HG02678 (cell line): Measurements from ENCODE around the gene PTH2.
A peak's percentile ranks its signal among the peaks of the same experiment; 100 is the strongest.
"Not testable (repeated sequence)": the region's sequence is repeated elsewhere in the genome, so short reads cannot be mapped to it uniquely, and the experiment has no call there.

Experiments used
- ATAC-seq: cut with Tn5 transposase; IDR thresholded peaks from one replicate; pipeline ENCODE4 v1.9.1; 2021; ENCODE audit warnings: mild to moderate bottlenecking, moderate library complexity; ENCODE audit not compliant: unreplicated experiment

PTH2 gene

DNA sequence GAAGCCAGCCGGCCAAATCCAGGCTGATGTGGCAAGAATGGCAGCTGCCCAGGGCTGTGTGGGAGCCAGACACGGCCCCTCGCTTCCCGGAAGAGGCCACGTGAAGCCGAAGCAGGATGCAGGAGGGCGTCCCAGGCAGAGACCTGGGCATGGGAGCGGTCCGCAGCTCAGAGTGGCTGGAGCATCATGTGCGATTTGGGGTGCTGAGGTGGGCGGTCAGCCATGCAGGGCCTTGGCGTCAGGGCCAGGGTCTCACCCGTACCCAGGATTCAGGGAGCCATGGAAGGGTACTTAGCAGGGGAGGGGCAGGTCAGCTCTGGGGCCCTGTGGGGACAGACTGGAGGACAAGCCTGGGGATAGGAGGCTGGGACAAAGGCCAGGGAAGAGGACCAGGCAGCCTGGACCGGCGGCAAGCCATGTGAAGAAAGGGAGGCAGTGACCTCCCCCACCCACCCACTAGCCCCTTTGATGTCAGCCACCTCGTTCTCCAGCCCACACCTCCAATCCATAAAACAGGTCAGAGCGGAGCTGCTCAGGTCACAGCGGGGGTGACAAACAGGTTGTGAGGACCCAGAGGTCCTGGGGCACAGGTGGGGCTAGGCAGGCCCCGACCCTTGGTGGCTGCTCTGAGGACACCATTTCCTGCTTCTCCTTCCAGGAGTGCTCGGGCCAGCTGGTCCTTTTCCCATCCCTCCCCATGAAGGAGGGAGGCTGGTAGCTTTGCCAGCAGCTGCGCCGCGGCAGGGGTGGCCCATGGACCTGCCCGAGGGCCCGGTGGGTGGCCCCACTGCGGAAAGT is 32.9 kb downstream of the PTH2 start:
- no peak for ATAC-seq

DNA sequence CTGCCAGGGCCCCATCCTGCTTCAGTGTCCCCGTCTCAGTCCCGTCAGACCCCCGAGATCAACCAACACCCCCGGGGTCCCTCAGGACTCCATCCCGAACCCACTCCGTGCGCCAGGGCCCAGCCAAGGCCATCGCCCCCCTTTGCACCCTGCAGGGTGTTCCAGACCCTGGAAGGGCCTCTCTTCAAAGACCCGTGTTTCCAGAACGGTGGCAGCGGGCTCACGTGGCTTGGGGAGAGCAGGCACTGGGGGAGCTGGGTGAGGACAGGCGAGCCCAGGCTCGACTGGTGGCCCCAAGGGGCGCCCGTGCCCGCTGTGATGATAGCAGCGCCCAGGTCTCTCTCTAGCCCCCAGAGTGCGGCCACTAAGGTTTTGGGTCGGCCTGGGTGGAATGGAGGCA is 33.8 kb downstream of the PTH2 start:
- ATAC-seq = no peak

DNA sequence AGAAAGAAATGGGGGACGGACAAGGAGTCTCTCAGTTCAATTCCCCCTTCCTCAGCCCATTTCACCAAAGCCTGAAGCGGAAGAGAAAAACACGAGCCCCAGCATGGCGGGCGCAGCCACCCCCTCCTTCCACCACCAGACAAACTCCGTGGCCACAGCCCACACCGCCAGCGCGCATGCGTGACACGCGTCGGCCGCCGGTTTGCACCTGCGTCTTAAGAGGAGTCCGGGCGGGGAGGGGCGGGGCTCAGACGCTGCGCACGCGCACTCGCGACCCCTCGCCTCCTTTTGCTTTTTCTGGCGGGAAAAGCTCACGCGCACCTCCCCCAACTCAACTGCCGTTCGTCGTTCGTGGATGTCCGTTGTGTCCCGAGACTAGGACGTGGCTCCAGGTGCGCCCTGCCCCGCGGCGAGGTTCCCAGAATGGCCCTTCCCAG is 35.3 kb downstream of the PTH2 start, which contains the start of gene KASH5:
Gene KASH5, plus strand, starts transcription at position 314 of the 437 bp plus-strand sequence. CDS start 2,635 bp downstream, outside the sequence.
- ATAC-seq = peak; percentile 56

DNA sequence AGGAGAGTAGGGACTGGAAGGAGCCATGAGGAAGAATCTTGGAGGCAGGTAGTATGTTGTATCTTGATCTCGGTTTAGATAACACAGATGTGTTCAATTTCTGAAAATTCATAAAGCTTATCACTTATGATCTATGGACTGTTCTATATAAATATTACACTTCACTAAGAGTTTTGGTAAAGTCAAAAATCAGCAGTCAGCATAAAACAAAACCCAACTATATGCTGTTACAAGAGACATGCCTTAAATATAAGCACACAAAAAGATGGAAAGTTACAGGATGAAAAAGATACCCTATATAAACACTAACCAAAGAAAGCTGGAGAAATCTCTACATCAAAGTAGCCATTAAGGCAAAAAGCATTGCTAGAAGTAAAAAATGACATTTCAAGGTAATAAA is 39.6 kb downstream of the PTH2 start:
- ATAC-seq = no peak

DNA sequence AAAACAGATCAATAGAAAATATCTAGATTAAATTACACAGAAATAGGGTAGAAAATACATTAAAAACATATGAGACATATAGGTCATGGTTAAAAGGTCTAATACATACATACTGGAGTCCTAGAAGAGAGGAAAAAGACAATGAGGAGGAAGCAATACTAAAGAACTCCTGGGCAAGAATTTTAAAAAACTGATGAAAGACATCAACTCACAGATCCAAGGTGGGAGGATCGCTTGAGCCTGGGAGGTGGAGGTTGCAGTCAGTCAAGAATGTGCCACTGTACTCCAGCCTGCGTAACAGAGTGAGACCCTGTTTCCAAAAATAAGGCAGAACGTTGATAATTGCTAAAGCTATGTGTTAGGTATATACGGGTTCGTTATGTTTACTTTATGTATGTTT is 40.6 kb downstream of the PTH2 start:
- ATAC-seq = no peak

DNA sequence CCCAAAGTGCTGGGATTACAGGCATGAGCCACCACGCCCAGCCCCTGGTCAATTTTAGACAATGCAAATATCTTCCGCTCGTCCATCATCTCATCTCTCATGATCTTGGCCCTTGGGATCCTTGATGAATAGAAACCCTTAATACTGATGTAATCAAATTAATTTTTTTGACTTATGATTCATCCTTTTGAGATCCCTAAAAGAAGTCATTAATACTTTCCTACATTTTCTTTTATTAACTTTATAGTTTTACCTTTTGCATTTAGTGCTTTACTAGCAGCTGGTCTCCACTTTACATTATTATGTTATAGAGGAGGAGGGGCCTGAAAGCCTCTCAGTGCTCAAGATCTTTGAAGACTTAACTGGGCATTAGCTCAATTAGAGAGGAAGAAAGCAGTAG is 42.9 kb downstream of the PTH2 start:
- ATAC-seq = no peak

DNA sequence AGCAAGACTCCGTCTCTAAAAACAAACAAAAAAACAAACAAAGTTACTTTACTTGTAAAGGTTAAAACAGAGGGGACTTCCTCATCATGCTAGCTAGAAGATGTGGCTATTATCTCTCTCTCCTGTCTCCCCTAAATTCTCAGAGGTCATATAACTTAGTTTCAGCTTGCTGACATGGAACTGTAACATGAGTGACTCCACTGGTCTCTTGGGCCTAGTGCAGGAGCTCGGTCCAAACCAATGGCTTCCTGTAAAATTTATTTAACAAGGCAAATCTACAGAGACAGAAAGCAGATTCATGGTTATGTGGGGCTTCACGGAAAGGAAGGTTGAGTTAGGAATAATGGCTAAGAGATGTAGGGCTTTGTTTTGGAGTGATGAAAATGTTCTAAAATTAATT is 44.7 kb downstream of the PTH2 start:
- ATAC-seq = no peak

DNA sequence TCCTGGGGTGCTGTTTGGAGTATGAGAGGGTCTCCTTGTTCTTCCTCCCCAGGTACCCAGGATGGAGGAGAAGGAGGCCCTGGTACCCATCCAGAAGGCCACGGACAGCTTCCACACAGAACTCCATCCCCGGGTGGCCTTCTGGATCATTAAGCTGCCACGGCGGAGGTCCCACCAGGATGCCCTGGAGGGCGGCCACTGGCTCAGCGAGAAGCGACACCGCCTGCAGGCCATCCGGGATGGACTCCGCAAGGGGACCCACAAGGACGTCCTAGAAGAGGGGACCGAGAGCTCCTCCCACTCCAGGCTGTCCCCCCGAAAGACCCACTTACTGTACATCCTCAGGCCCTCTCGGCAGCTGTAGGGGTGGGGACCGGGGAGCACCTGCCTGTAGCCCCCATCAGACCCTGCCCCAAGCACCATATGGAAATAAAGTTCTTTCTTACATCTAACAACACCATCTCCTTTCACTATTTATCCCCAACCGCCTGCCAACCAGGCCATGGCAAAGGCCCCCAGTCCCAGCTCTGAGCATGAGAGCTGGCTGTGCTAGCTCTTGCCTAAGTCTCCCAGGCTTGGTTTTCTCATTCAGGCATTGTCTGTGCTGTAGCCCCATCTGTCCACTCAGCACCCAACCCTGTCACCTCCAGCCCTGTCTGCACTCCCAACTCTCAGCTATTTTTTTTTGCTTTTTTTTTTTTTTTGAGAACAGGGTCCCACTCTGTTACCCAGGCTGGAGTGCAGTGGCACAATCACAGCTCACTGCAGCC is 48.4 kb downstream of the PTH2 start:
- ATAC-seq = no peak

DNA sequence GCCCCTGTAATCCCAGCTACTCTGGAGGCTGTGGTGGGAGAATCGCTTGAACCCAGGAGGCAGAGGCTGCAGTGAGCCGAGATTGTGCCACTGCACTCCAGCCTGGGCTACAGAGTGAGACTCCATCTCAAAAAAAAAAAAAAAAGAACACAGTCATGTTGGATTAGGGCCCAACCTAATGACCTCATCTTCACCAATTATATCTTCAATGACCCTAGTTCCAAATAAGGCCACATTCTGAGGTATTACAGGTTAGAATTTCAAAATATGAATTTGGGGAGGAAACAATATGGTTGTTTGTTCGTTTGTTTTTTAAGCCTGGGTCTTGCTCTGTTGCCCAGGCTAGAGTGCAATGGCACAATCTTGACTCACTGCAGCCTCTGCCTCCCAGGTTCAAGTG is 50.1 kb downstream of the PTH2 start:
- not testable (repeated sequence) for ATAC-seq
